SK-N-SH treated with all-trans-retinoic acid at 6 μM for 48 hours (cell line): ENCODE measurements around the gene CACNB3.
"Not testable (repeated sequence)": the region's sequence is repeated elsewhere in the genome, so short reads cannot be mapped to it uniquely, and the experiment has no call there.

Experiments
- ATAC-seq: fragments of 200-7000 bp; cut with Tn5 transposase; 3 replicates; pipeline ENCODE4 v1.9.1; 2020; ENCODE audit warnings: mild to moderate bottlenecking, moderate library complexity
- ARNTL ChIP-seq: fragments of 450-650 bp; formaldehyde crosslinking; IDR thresholded peaks from 2 replicates; pipeline ENCODE4 v1.5.0; 2020; ENCODE audit warnings: low read depth, mild to moderate bottlenecking, moderate library complexity, borderline replicate concordance
- BACH2 ChIP-seq: fragments of 250-450 bp; sonication (Bioruptor Pico); IDR thresholded peaks from 2 replicates; pipeline ENCODE4 v1.9.0; 2021; ENCODE audit warnings: mild to moderate bottlenecking, borderline replicate concordance
- CSDC2 ChIP-seq: fragments of 250-450 bp; sonication (Bioruptor Pico); IDR thresholded peaks from 2 replicates; pipeline ENCODE4 v1.5.0; 2020; ENCODE audit warnings: mild to moderate bottlenecking, moderate library complexity
- ESRRG ChIP-seq: fragments of 250-450 bp; sonication (Bioruptor Pico); IDR thresholded peaks from 2 replicates; pipeline ENCODE4 v1.6.1; 2021; ENCODE audit warnings: mild to moderate bottlenecking
- GLIS3 ChIP-seq: fragments of 250-450 bp; sonication (Bioruptor Pico); IDR thresholded peaks from 2 replicates; pipeline ENCODE4 v1.5.0; 2020; ENCODE audit warnings: mild to moderate bottlenecking, moderate library complexity
- ISL1 ChIP-seq: fragments of 250-450 bp; sonication (Bioruptor Pico); IDR thresholded peaks from 2 replicates; pipeline ENCODE4 v2.1.2; 2022; ENCODE audit warnings: mild to moderate bottlenecking, moderate library complexity
- OSR1 ChIP-seq: fragments of 250-450 bp; sonication (Bioruptor Pico); IDR thresholded peaks from 2 replicates; pipeline ENCODE4 v1.8.0; 2022; ENCODE audit warnings: moderate library complexity, mild to moderate bottlenecking, inconsistent platforms
- PPARA ChIP-seq: fragments of 250-450 bp; sonication (Bioruptor Pico); IDR thresholded peaks from 2 replicates; pipeline ENCODE4 v1.5.0; 2020; ENCODE audit warnings: mild to moderate bottlenecking, borderline replicate concordance
- RARB ChIP-seq: fragments of 250-450 bp; sonication (Bioruptor Pico); IDR thresholded peaks from 2 replicates; pipeline ENCODE4 v1.8.0; 2021; ENCODE audit warnings: mild to moderate bottlenecking, moderate library complexity
- SNAI2 ChIP-seq: fragments of 250-450 bp; sonication (Bioruptor Pico); IDR thresholded peaks from 2 replicates; pipeline ENCODE4 v1.5.0; 2020; ENCODE audit warnings: mild to moderate bottlenecking, moderate library complexity
- TOX ChIP-seq: fragments of 250-450 bp; sonication (Bioruptor Pico); IDR thresholded peaks from 2 replicates; pipeline ENCODE4 v1.8.0; 2021; ENCODE audit warnings: mild to moderate bottlenecking, moderate library complexity, borderline replicate concordance
- ZC3H10 ChIP-seq: fragments of 250-450 bp; sonication (Bioruptor Pico); IDR thresholded peaks from 2 replicates; pipeline ENCODE4 v1.5.1; 2021; ENCODE audit warnings: mild to moderate bottlenecking, moderate library complexity
- ZFP3 ChIP-seq: fragments of 250-450 bp; sonication (Bioruptor Pico); IDR thresholded peaks from 2 replicates; pipeline ENCODE4 v1.5.0; 2020; ENCODE audit warnings: mild to moderate bottlenecking, moderate library complexity
- ZFP30 ChIP-seq: fragments of 450-650 bp; formaldehyde crosslinking; IDR thresholded peaks from 2 replicates; pipeline ENCODE4 v1.5.0; 2022; ENCODE audit warnings: mild to moderate bottlenecking, moderate library complexity
- ZNF565 ChIP-seq: fragments of 450-650 bp; formaldehyde crosslinking; conservative IDR thresholded peaks from 2 replicates; pipeline ENCODE4 v1.5.0; 2020; ENCODE audit warnings: low read depth, mild to moderate bottlenecking, moderate library complexity
- ZNF8 ChIP-seq: fragments of 450-650 bp; formaldehyde crosslinking; IDR thresholded peaks from 2 replicates; pipeline ENCODE4 v1.5.0; 2020; ENCODE audit warnings: mild to moderate bottlenecking, moderate library complexity
- TF ChIP-seq, protein P1 (sequence below): fragments of 250-450 bp; sonication (Bioruptor Pico); IDR thresholded peaks from 2 replicates; pipeline ENCODE4 v1.8.0; 2020; ENCODE audit warnings: mild to moderate bottlenecking, moderate library complexity, borderline replicate concordance
- TF ChIP-seq, protein P2 (sequence below): fragments of 250-450 bp; sonication (Bioruptor Pico); IDR thresholded peaks from 2 replicates; pipeline ENCODE4 v1.5.1; 2021; ENCODE audit warnings: mild to moderate bottlenecking, moderate library complexity
- TF ChIP-seq, protein P3 (sequence below): fragments of 250-450 bp; sonication (Bioruptor Pico); IDR thresholded peaks from 2 replicates; pipeline ENCODE4 v1.5.0; 2020; ENCODE audit warnings: mild to moderate bottlenecking, moderate library complexity
- TF ChIP-seq, protein P4 (sequence below): fragments of 250-450 bp; sonication (Bioruptor Pico); IDR thresholded peaks from 2 replicates; pipeline ENCODE4 v1.5.1; 2020; ENCODE audit warnings: low read depth, mild to moderate bottlenecking, moderate library complexity
- TF ChIP-seq, protein P5 (sequence below): fragments of 250-450 bp; sonication (Bioruptor Pico); IDR thresholded peaks from 2 replicates; pipeline ENCODE4 v1.8.0; 2021; ENCODE audit warnings: low read depth, mild to moderate bottlenecking, moderate library complexity, borderline replicate concordance

The CACNB3 gene

DNA sequence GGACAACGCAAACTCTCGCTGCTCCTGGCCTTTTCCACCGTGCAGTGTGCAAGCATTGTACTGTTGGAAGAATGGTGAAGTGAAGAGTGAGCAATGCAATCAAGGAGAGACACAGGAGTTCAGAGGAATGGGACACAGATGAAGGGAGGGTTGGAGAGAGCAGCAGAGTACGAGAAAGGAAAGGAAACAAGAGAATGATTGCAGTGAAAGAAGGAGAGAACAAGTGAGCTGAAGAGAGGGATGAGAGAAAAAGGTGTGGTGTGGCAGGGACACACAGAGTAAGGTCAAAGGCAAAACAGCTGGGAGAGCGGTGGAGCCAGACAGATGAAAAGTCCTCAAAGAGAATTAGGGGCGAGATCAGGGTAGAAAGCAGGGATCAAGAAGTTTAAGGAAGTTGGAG lies 13.0 kb downstream of the CACNB3 start:
- TF ChIP-seq, protein P1, sequence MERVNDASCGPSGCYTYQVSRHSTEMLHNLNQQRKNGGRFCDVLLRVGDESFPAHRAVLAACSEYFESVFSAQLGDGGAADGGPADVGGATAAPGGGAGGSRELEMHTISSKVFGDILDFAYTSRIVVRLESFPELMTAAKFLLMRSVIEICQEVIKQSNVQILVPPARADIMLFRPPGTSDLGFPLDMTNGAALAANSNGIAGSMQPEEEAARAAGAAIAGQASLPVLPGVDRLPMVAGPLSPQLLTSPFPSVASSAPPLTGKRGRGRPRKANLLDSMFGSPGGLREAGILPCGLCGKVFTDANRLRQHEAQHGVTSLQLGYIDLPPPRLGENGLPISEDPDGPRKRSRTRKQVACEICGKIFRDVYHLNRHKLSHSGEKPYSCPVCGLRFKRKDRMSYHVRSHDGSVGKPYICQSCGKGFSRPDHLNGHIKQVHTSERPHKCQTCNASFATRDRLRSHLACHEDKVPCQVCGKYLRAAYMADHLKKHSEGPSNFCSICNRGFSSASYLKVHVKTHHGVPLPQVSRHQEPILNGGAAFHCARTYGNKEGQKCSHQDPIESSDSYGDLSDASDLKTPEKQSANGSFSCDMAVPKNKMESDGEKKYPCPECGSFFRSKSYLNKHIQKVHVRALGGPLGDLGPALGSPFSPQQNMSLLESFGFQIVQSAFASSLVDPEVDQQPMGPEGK: no peak
- TF ChIP-seq ZFP3: no peak
- TF ChIP-seq, all 23 proteins: peak for 0
- no peak for ATAC-seq

DNA sequence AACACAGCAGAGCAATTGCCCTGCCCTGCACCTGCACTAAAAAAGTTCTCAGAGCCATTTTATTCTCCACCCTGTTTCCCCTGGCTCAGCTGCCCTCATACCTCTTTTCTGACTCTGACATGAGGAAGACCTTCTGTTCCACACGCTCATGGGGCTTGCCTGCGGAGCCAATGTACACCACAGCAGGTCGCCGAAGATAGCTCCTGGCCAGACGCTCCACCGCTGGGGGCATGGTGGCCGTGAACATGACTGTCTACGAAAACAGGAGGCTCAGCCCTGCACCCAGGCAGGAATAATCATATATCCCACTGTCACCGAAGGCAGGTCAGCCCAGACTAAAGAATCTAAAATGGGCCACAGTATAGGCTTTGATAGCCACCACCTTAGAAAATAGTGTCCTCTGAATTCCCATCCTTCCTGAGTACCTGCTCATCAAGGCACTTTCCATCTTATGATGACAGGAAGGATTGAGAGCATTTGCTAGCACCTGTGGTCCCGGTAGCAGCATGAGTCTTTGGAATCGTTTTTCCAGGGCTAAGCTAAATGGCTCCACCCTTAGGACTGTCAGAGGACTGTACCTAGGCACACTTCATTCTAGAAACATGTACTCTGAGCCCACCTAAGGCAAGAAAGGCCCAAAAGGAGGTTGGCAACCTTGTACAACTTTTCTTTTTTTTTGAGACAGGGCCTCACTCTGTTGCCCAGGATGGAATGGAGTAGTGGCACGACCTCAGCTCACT lies 14.2 kb downstream of the CACNB3 start:
- TF ChIP-seq ESRRG (CRISPR knock-in tag) (no peak), PPARA (CRISPR knock-in tag) (no peak), ZFP3 (no peak), RARB (CRISPR knock-in tag) (no peak), GLIS3 (no peak), CSDC2 (no peak), BACH2 (CRISPR knock-in tag) (no peak), ZNF565 (no peak), OSR1 (CRISPR knock-in tag) (no peak), TOX (no peak), ZNF8 (no peak), ISL1 (no peak), ARNTL (CRISPR knock-in tag) (no peak)
- TF ChIP-seq, protein P2, sequence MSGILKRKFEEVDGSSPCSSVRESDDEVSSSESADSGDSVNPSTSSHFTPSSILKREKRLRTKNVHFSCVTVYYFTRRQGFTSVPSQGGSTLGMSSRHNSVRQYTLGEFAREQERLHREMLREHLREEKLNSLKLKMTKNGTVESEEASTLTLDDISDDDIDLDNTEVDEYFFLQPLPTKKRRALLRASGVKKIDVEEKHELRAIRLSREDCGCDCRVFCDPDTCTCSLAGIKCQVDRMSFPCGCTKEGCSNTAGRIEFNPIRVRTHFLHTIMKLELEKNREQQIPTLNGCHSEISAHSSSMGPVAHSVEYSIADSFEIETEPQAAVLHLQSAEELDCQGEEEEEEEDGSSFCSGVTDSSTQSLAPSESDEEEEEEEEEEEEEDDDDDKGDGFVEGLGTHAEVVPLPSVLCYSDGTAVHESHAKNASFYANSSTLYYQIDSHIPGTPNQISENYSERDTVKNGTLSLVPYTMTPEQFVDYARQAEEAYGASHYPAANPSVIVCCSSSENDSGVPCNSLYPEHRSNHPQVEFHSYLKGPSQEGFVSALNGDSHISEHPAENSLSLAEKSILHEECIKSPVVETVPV (CRISPR knock-in tag): no peak
- TF ChIP-seq, protein P3, sequence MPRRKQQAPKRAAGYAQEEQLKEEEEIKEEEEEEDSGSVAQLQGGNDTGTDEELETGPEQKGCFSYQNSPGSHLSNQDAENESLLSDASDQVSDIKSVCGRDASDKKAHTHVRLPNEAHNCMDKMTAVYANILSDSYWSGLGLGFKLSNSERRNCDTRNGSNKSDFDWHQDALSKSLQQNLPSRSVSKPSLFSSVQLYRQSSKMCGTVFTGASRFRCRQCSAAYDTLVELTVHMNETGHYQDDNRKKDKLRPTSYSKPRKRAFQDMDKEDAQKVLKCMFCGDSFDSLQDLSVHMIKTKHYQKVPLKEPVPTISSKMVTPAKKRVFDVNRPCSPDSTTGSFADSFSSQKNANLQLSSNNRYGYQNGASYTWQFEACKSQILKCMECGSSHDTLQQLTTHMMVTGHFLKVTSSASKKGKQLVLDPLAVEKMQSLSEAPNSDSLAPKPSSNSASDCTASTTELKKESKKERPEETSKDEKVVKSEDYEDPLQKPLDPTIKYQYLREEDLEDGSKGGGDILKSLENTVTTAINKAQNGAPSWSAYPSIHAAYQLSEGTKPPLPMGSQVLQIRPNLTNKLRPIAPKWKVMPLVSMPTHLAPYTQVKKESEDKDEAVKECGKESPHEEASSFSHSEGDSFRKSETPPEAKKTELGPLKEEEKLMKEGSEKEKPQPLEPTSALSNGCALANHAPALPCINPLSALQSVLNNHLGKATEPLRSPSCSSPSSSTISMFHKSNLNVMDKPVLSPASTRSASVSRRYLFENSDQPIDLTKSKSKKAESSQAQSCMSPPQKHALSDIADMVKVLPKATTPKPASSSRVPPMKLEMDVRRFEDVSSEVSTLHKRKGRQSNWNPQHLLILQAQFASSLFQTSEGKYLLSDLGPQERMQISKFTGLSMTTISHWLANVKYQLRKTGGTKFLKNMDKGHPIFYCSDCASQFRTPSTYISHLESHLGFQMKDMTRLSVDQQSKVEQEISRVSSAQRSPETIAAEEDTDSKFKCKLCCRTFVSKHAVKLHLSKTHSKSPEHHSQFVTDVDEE: no peak
- TF ChIP-seq, protein P4, sequence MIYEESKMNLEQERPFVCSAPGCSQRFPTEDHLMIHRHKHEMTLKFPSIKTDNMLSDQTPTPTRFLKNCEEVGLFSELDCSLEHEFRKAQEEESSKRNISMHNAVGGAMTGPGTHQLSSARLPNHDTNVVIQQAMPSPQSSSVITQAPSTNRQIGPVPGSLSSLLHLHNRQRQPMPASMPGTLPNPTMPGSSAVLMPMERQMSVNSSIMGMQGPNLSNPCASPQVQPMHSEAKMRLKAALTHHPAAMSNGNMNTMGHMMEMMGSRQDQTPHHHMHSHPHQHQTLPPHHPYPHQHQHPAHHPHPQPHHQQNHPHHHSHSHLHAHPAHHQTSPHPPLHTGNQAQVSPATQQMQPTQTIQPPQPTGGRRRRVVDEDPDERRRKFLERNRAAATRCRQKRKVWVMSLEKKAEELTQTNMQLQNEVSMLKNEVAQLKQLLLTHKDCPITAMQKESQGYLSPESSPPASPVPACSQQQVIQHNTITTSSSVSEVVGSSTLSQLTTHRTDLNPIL (CRISPR knock-in tag): no peak
- ATAC-seq: no peak

DNA sequence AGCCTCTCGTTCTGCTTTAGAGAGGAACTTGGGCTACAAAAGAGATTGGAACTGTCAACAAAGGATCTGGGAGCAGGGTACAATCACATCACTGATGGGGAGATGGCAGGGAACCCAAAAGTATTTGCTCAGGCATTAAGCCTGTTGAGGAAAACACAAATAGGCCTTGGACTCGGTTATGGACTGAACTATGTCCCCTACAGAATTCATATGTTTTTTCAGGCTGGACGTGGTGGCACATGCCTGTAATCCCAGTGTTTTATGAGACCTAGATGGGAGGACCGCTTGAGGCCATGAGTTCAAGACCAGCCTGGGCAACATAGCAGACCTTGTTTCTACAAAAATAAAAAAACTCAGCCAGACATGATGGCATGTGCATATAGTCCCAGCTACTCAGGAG lies 19.8 kb downstream of the CACNB3 start:
- ATAC-seq: no peak
- TF ChIP-seq OSR1 (CRISPR knock-in tag) (no peak), ZNF8 (no peak), RARB (CRISPR knock-in tag) (no peak), ARNTL (CRISPR knock-in tag) (no peak), SNAI2 (CRISPR knock-in tag) (no peak), CSDC2 (no peak), ZFP30 (CRISPR knock-in tag) (no peak), ZFP3 (no peak), TOX (no peak), ZC3H10 (CRISPR knock-in tag) (no peak), ZNF565 (no peak), ESRRG (CRISPR knock-in tag) (no peak), PPARA (CRISPR knock-in tag) (no peak)
- TF ChIP-seq, protein P5, sequence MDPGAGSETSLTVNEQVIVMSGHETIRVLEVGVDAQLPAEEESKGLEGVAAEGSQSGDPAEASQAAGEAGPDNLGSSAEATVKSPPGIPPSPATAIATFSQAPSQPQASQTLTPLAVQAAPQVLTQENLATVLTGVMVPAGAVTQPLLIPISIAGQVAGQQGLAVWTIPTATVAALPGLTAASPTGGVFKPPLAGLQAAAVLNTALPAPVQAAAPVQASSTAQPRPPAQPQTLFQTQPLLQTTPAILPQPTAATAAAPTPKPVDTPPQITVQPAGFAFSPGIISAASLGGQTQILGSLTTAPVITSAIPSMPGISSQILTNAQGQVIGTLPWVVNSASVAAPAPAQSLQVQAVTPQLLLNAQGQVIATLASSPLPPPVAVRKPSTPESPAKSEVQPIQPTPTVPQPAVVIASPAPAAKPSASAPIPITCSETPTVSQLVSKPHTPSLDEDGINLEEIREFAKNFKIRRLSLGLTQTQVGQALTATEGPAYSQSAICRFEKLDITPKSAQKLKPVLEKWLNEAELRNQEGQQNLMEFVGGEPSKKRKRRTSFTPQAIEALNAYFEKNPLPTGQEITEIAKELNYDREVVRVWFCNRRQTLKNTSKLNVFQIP (CRISPR knock-in tag): no peak
- TF ChIP-seq, protein P1: no peak
- TF ChIP-seq, protein P4 (CRISPR knock-in tag): no peak

DNA sequence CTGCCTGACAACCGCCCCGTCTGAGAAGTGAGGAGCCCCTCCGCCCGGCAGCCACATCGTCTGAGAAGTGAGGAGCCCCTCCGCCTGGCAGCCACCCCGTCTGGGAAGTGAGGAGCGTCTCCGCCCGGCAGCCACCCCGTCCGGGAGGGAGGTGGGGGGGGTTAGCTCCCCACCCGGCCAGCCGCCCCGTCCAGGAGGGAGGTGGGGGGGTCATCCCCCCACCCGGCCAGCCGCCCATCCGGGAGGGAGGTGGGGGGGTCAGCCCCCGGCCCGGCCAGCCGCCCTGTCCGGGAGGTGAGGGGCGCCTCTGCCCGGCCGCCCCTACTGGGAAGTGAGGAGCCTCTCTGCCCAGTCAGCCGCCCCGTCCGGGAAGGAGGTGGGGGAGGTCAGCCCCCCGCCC lies 23.7 kb downstream of the CACNB3 start:
- not testable (repeated sequence) for ATAC-seq
